Activated CD4-positive, alpha-beta memory T cell treated with anti-CD3 and anti-CD28 coated beads, Interleukin-2, amount 10 ng/mL, durations not matched to agents 7 days and 5 days (primary cell): Measurements from ENCODE around the gene AP1G1. TPM values are rescaled to one million over a fixed set of nuclear protein-coding genes. Genes with fewer than 3 reads are reported as not detected.

Experiments
- CTCF ChIA-PET: fragments of 350-600 bp; sonication (Branson Sonifier 250); formaldehyde crosslinking; loops from one replicate; lab custom pipeline; 2021; ENCODE audit warnings: antibody characterized with exemption, inconsistent platforms; lab: Charles Lee
- POLR2A ChIA-PET: fragments of 350-600 bp; sonication (Branson Sonifier 250); formaldehyde crosslinking; loops from one replicate; lab custom pipeline; 2021; ENCODE audit warnings: antibody characterized with exemption; lab: Charles Lee
- DNase-seq: peaks from one replicate; pipeline ENCODE4 v3.0.0-alpha.2; 2020
- H3K27ac Mint-ChIP-seq: one replicate; pipeline ENCODE4 v1.8.0; 2021; ENCODE audit warnings: mild to moderate bottlenecking, mixed read lengths
- H3K27me3 Mint-ChIP-seq: one replicate; pipeline ENCODE4 v1.8.0; 2021; ENCODE audit warnings: mixed read lengths
- H3K36me3 Mint-ChIP-seq: one replicate; pipeline ENCODE4 v1.8.0; 2021; ENCODE audit warnings: low read depth, mixed read lengths
- H3K4me1 Mint-ChIP-seq: one replicate; pipeline ENCODE4 v1.8.0; 2021; ENCODE audit warnings: mixed read lengths
- H3K4me3 Mint-ChIP-seq: one replicate; pipeline ENCODE4 v1.8.0; 2021; ENCODE audit warnings: mild to moderate bottlenecking, mixed read lengths
- H3K9me3 Mint-ChIP-seq: one replicate; pipeline ENCODE4 v1.8.0; 2021; ENCODE audit warnings: mixed read lengths
- total RNA-seq, 2 experiments: library from RNA; stranded (reverse); gene quantifications; one replicate each; pipeline ENCODE4 v1.2.3, GENCODE V29; 2021

The AP1G1 gene
- total RNA-seq, 2 experiments from 2014 or later, result 78.7 to 82.6 TPM

GRCh38 chr16:71777329-71777728 lies 31.3 kb downstream of the AP1G1 start:
- Mint-ChIP-seq H3K4me1 (peaks cover 29% of the 10 kb centered on the region), H3K27ac (no peak overlapping the region), H3K27me3 (no peaks in the 10 kb centered on the region), H3K36me3 (peaks cover 44% of the 10 kb centered on the region), H3K9me3 (no peaks in the 10 kb centered on the region), H3K4me3 (no peak overlapping the region)
- no peak for DNase-seq
- POLR2A ChIA-PET, result interaction anchor here (1.1 kb wide), 1 partner anchor 12 kb away, joined by 3 read pairs; no protein-coding TSS in a partner anchor
- CTCF ChIA-PET, result no interaction called here

GRCh38 chr16:71775949-71776348 lies 32.7 kb downstream of the AP1G1 start:
- H3K27ac Mint-ChIP-seq, result peak overlapping the region; percentile 59
- H3K9me3 Mint-ChIP-seq, result no peaks in the 10 kb centered on the region
- ChIA-PET CTCF (interaction anchor here (0.6 to 1.8 kb wide), 6 partner anchors 32 to 185 kb away, joined by 3 to 8 read pairs (median 3); partner anchors contain the start of gene AP1G1), POLR2A (interaction anchor here (0.6 to 1.7 kb wide), 5 partner anchors 9 to 105 kb away, joined by 3 to 6 read pairs (median 3); partner anchors contain the start of gene AP1G1)
- peaks cover 43% of the 10 kb centered on the region for H3K36me3 Mint-ChIP-seq
- H3K4me1 Mint-ChIP-seq, result peaks cover 29% of the 10 kb centered on the region
- no peak overlapping the region for H3K4me3 Mint-ChIP-seq
- DNase-seq, result no peak
- no peaks in the 10 kb centered on the region for H3K27me3 Mint-ChIP-seq

GRCh38 chr16:71771571-71771970 lies 37.1 kb downstream of the AP1G1 start:
- no peak for DNase-seq
- Mint-ChIP-seq H3K27me3 (no peaks in the 10 kb centered on the region), H3K4me3 (no peak overlapping the region), H3K4me1 (peaks cover 26% of the 10 kb centered on the region), H3K27ac (no peak overlapping the region), H3K36me3 (peaks cover 55% of the 10 kb centered on the region), H3K9me3 (no peaks in the 10 kb centered on the region)
- ChIA-PET CTCF (interaction anchor here (0.7 kb wide), 1 partner anchor 68 kb away, joined by 3 read pairs; no protein-coding TSS in a partner anchor), POLR2A (no interaction called here)

GRCh38 chr16:71769222-71769621 lies 39.4 kb downstream of the AP1G1 start:
- Mint-ChIP-seq H3K36me3 (peaks cover 44% of the 10 kb centered on the region), H3K4me1 (peaks cover 16% of the 10 kb centered on the region), H3K27ac (no peak overlapping the region), H3K27me3 (no peaks in the 10 kb centered on the region), H3K9me3 (no peaks in the 10 kb centered on the region), H3K4me3 (no peak overlapping the region)
- no peak for DNase-seq
- ChIA-PET POLR2A (no interaction called here), CTCF (no interaction called here)

GRCh38 chr16:71767060-71767900 lies 41.4 kb downstream of the AP1G1 start:
- peaks cover 52% of the 10 kb centered on the region for H3K36me3 Mint-ChIP-seq
- H3K4me3 Mint-ChIP-seq, result no peak overlapping the region
- POLR2A ChIA-PET, result interaction anchor here (1.0 to 1.6 kb wide), 4 partner anchors 9 to 149 kb away, joined by 3 to 6 read pairs (median 3); no protein-coding TSS in a partner anchor
- H3K27me3 Mint-ChIP-seq, result no peaks in the 10 kb centered on the region
- CTCF ChIA-PET, result interaction anchor here (1.2 to 2.3 kb wide), 3 partner anchors 115 to 194 kb away, joined by 3 to 6 read pairs (median 4); no protein-coding TSS in a partner anchor
- no peak for DNase-seq
- H3K27ac Mint-ChIP-seq, result peak overlapping the region; percentile 34
- H3K4me1 Mint-ChIP-seq, result peaks cover 16% of the 10 kb centered on the region
- H3K9me3 Mint-ChIP-seq, result no peaks in the 10 kb centered on the region

GRCh38 chr16:71762186-71762585 lies 46.4 kb downstream of the AP1G1 start:
- DNase-seq, result no peak
- Mint-ChIP-seq H3K9me3 (no peaks in the 10 kb centered on the region), H3K4me1 (peaks cover 14% of the 10 kb centered on the region), H3K27ac (no peak overlapping the region), H3K27me3 (no peaks in the 10 kb centered on the region), H3K36me3 (peaks cover 52% of the 10 kb centered on the region), H3K4me3 (no peak overlapping the region)
- ChIA-PET POLR2A (no interaction called here), CTCF (no interaction called here)

GRCh38 chr16:71761097-71761496 lies 47.5 kb downstream of the AP1G1 start:
- no peak for DNase-seq
- no peak overlapping the region for H3K27ac Mint-ChIP-seq
- H3K36me3 Mint-ChIP-seq, result peaks cover 58% of the 10 kb centered on the region
- H3K27me3 Mint-ChIP-seq, result no peaks in the 10 kb centered on the region
- no peaks in the 10 kb centered on the region for H3K9me3 Mint-ChIP-seq
- no peak overlapping the region for H3K4me3 Mint-ChIP-seq
- CTCF ChIA-PET, result interaction anchor here (0.7 kb wide), 1 partner anchor 158 kb away, joined by 4 read pairs; no protein-coding TSS in a partner anchor
- peaks cover 5% of the 10 kb centered on the region for H3K4me1 Mint-ChIP-seq
- POLR2A ChIA-PET, result no interaction called here

GRCh38 chr16:71758293-71758760 lies 50.3 kb downstream of the AP1G1 start:
- no peak overlapping the region for H3K4me3 Mint-ChIP-seq
- no peaks in the 10 kb centered on the region for H3K27me3 Mint-ChIP-seq
- H3K27ac Mint-ChIP-seq, result no peak overlapping the region
- no peaks in the 10 kb centered on the region for H3K9me3 Mint-ChIP-seq
- H3K4me1 Mint-ChIP-seq, result peaks cover 15% of the 10 kb centered on the region
- peaks cover 68% of the 10 kb centered on the region for H3K36me3 Mint-ChIP-seq
- no peak for DNase-seq
- POLR2A ChIA-PET, result interaction anchor here (1.0 to 2.1 kb wide), 2 partner anchors 9 to 50 kb away, joined by 3 to 6 read pairs; partner anchors contain the start of gene AP1G1
- CTCF ChIA-PET, result interaction anchor here (1.1 kb wide), 1 partner anchor 203 kb away, joined by 4 read pairs; no protein-coding TSS in a partner anchor

GRCh38 chr16:71754652-71755051 lies 54.0 kb downstream of the AP1G1 start:
- Mint-ChIP-seq H3K4me1 (peaks cover 15% of the 10 kb centered on the region), H3K27me3 (no peaks in the 10 kb centered on the region), H3K27ac (no peak overlapping the region), H3K36me3 (peaks cover 60% of the 10 kb centered on the region), H3K9me3 (no peaks in the 10 kb centered on the region), H3K4me3 (no peak overlapping the region)
- DNase-seq, result no peak
- POLR2A ChIA-PET, result interaction anchor here (0.6 to 1.4 kb wide), 2 partner anchors 28 to 128 kb away, joined by 4 read pairs; no protein-coding TSS in a partner anchor
- CTCF ChIA-PET, result interaction anchor here (0.8 kb wide), 1 partner anchor 143 kb away, joined by 3 read pairs; no protein-coding TSS in a partner anchor

- no peaks in the 10 kb centered on the region for H3K27me3 Mint-ChIP-seq
- ChIA-PET POLR2A (no interaction called here), CTCF (no interaction called here)
- no peak overlapping the region for H3K27ac Mint-ChIP-seq
- no peaks in the 10 kb centered on the region for H3K9me3 Mint-ChIP-seq
- H3K4me3 Mint-ChIP-seq, result no peak overlapping the region
- H3K4me1 Mint-ChIP-seq, result peaks cover 15% of the 10 kb centered on the region
- H3K36me3 Mint-ChIP-seq, result peaks cover 61% of the 10 kb centered on the region
- no peak for DNase-seq
These were observed 54.5 kb downstream of the AP1G1 start for GRCh38 chr16:71754108-71754507.

- ChIA-PET CTCF (no interaction called here), POLR2A (no interaction called here)
- H3K27ac Mint-ChIP-seq, result no peak overlapping the region
- H3K27me3 Mint-ChIP-seq, result no peaks in the 10 kb centered on the region
- no peak overlapping the region for H3K4me3 Mint-ChIP-seq
- H3K4me1 Mint-ChIP-seq, result peaks cover 3% of the 10 kb centered on the region
- no peak for DNase-seq
- no peaks in the 10 kb centered on the region for H3K9me3 Mint-ChIP-seq
- peaks cover 53% of the 10 kb centered on the region for H3K36me3 Mint-ChIP-seq
These were observed 60.4 kb downstream of the AP1G1 start for GRCh38 chr16:71748226-71748625.

- Mint-ChIP-seq H3K27ac (peak overlapping the region; percentile 34), H3K27me3 (no peaks in the 10 kb centered on the region), H3K36me3 (peaks cover 58% of the 10 kb centered on the region), H3K4me3 (no peak overlapping the region), H3K9me3 (no peaks in the 10 kb centered on the region), H3K4me1 (peaks cover 3% of the 10 kb centered on the region)
- no peak for DNase-seq
- ChIA-PET POLR2A (no interaction called here), CTCF (no interaction called here)
These were observed 62.1 kb downstream of the AP1G1 start for GRCh38 chr16:71746442-71747046.
